VCaP (cell line): ENCODE measurements around the gene OR1S2.

Experiments
- H3K27ac ChIP-seq: fragments of 450-650 bp; 2 replicates; pipeline ENCODE4 v1.5.1; 2017
- CTCF ChIP-seq: fragments of 450-650 bp; conservative IDR thresholded peaks from 2 replicates; pipeline ENCODE4 v1.5.1; 2017; ENCODE audit warnings: mild to moderate bottlenecking, moderate library complexity

The OR1S2 gene

GRCh38 chr11:58177409-58178054 lies 26.4 kb downstream of the OR1S2 start:
- no peak for TF ChIP-seq CTCF
- no peak overlapping the region for H3K27ac ChIP-seq

- TF ChIP-seq CTCF = no peak
- H3K27ac ChIP-seq = no peak overlapping the region
These were observed 38.3 kb downstream of the OR1S2 start for GRCh38 chr11:58165504-58166106.

GRCh38 chr11:58164990-58165389 lies 39.0 kb downstream of the OR1S2 start:
- H3K27ac ChIP-seq = no peak overlapping the region
- TF ChIP-seq CTCF = no peak

- no peak overlapping the region for H3K27ac ChIP-seq
- no peak for TF ChIP-seq CTCF
These were observed 39.6 kb downstream of the OR1S2 start for GRCh38 chr11:58164389-58164788.
